H1 (cell line): ENCODE data around the gene SORBS1. TPM values are rescaled to one million over a fixed set of nuclear protein-coding genes. Genes with fewer than 3 reads are reported as not detected.

Experiments used
- ASH2L ChIP-seq: fragments of 200-600, 300-600 bp; sonication (generic); IDR thresholded peaks from one replicate; pipeline ENCODE4 v1.7.1; 2017; ENCODE audit warnings: low read length
- BRCA1 ChIP-seq: IDR thresholded peaks from 2 replicates; pipeline ENCODE4 v1.6.1; 2012; ENCODE audit warnings: low read depth, low read length, improper control_type of control experiment
- CEBPB ChIP-seq: IDR thresholded peaks from 2 replicates; pipeline ENCODE4 v1.6.1; 2012; ENCODE audit warnings: low read depth, low read length
- CTBP2 ChIP-seq: IDR thresholded peaks from 2 replicates; pipeline ENCODE4 v1.7.0; 2011; ENCODE audit warnings: borderline replicate concordance, mild to moderate bottlenecking, moderate library complexity, mixed read lengths, low read length; ENCODE audit not compliant: insufficient read depth, insufficient read length
- CTCF ChIP-seq, 3 experiments: IDR thresholded peaks; 1 replicate in 2 of 3; 2 replicates in 1 of 3; pipeline versions ENCODE4 v1.5.1 to v1.6.1; 2011; ENCODE audit warnings: low read length in 3 of 3, mild to moderate bottlenecking in 3 of 3, inconsistent platforms in 2 of 3, low read depth in 1 of 3, moderate library complexity in 1 of 3; ENCODE audit not compliant: insufficient read depth in 1 of 3; ENCODE audit errors: control extremely low read depth in 1 of 3
- EP300 ChIP-seq, 2 experiments: IDR thresholded peaks; 1 replicate in 1 of 2; 2 replicates in 1 of 2; pipeline ENCODE4 v1.6.1; 2011 to 2012; ENCODE audit warnings: low read depth in 2 of 2, low read length in 2 of 2, mild to moderate bottlenecking in 2 of 2, borderline replicate concordance in 1 of 2, inconsistent platforms in 1 of 2, moderate library complexity in 1 of 2
- EZH2 ChIP-seq: fragments of 200-600 bp; sonication (generic); IDR thresholded peaks from 2 replicates; pipeline ENCODE4 v1.7.1; 2012; ENCODE audit warnings: low read depth, mild to moderate bottlenecking, moderate library complexity, low read length, inconsistent platforms; ENCODE audit not compliant: severe bottlenecking
- FOSL1 ChIP-seq: IDR thresholded peaks from 2 replicates; pipeline ENCODE4 v1.6.1; 2011; ENCODE audit warnings: mild to moderate bottlenecking, low read depth, low read length, moderate library complexity; ENCODE audit not compliant: insufficient read depth
- HDAC2 ChIP-seq, 2 experiments: fragments of 300-600 bp in 1 of 2; sonication (generic) in 1 of 2; IDR thresholded peaks; 2 replicates each; pipeline ENCODE4 v1.6.1; 2011 to 2012; ENCODE audit warnings: low read depth in 2 of 2, low read length in 2 of 2, mild to moderate bottlenecking in 2 of 2, moderate library complexity in 2 of 2, borderline replicate concordance in 1 of 2, inconsistent platforms in 1 of 2
- JUND ChIP-seq: IDR thresholded peaks from 2 replicates; pipeline ENCODE4 v1.6.1; 2011; ENCODE audit warnings: mild to moderate bottlenecking, improper control_type of control experiment, low read length
- MAFK ChIP-seq: IDR thresholded peaks from 2 replicates; pipeline ENCODE4 v1.6.1; 2012; ENCODE audit warnings: low read depth, mild to moderate bottlenecking, improper control_type of control experiment, low read length
- MAX ChIP-seq: IDR thresholded peaks from 2 replicates; pipeline ENCODE4 v1.6.1; 2012; ENCODE audit warnings: inconsistent platforms
- NRF1 ChIP-seq: IDR thresholded peaks from 2 replicates; pipeline ENCODE4 v1.6.1; 2011; ENCODE audit warnings: mild to moderate bottlenecking, low read depth, low read length, improper control_type of control experiment
- PHF8 ChIP-seq: fragments of 200-600 bp; sonication (generic); conservative IDR thresholded peaks from 2 replicates; pipeline ENCODE4 v1.7.1; 2012; ENCODE audit warnings: low read depth, mild to moderate bottlenecking, inconsistent platforms, low read length, moderate library complexity
- POU5F1 ChIP-seq: IDR thresholded peaks from 2 replicates; pipeline ENCODE4 v1.6.1; 2011; ENCODE audit warnings: low read depth, mild to moderate bottlenecking, low read length, moderate library complexity
- USF2 ChIP-seq: IDR thresholded peaks from 2 replicates; pipeline ENCODE4 v1.6.1; 2011; ENCODE audit warnings: low read length, improper control_type of control experiment
- YY1 ChIP-seq: IDR thresholded peaks from 2 replicates; pipeline ENCODE4 v1.6.1; 2011; ENCODE audit warnings: low read depth, mild to moderate bottlenecking, low read length
- polyA plus RNA-seq, 7 experiments: library from polyadenylated mRNA; depleted of rRNA in 3 of 7; stranded (reverse) in 5 of 7; unstranded in 2 of 7; fragments of >200 nt in 5 of 7; fragments of 200-250 nt in 2 of 7; gene quantifications; 1 replicate in 5 of 7; 2 replicates in 1 of 7; 4 replicates in 1 of 7; pipeline versions ENCODE4 v1.2.1 to v1.2.3, GENCODE V29; 2011 to 2013; ENCODE audit warnings: missing spikeins in 2 of 7, mixed read lengths in 2 of 7
- total RNA-seq: library from RNA; stranded (reverse); fragmentation: NEBNext Ultra II Directional; extraction: Animal tissue kit (Norgen Biotek cat#: 25700); gene quantifications from 2 replicates; pipeline ENCODE4 v1.2.1, GENCODE V29; 2021
- TF ChIP-seq, protein P1 (sequence below): IDR thresholded peaks from 2 replicates; pipeline ENCODE4 v1.6.1; 2012; ENCODE audit warnings: low read length, inconsistent platforms

SORBS1 gene
- total and polyA plus RNA-seq, 2 of the 8 experiments (the other 6 are each of a cell fraction or from before 2014, with no cell fraction given): 16.0 to 35.0 TPM

- TF ChIP-seq USF2: no peak
- no peak for TF ChIP-seq EP300 (IDR thresholded peaks at IDR 0.05; ENCODE audit: borderline replicate concordance in 1 of 2, low read depth in 2 of 2, low read length in 2 of 2)
- peak; percentile 30 for TF ChIP-seq CTBP2
- no peak for TF ChIP-seq NRF1
- TF ChIP-seq FOSL1: no peak
- TF ChIP-seq BRCA1: no peak
- TF ChIP-seq CTCF (IDR thresholded peaks at IDR 0.05; ENCODE audit: control extremely low read depth in 1 of 3, insufficient read depth in 1 of 3, low read depth in 1 of 3, low read length in 3 of 3): no peak
- no peak for TF ChIP-seq YY1
- no peak for TF ChIP-seq CEBPB
- TF ChIP-seq ASH2L: no peak
- TF ChIP-seq EZH2: no peak
- peak; percentile 42; the same call in 1 of the 2 replicates for TF ChIP-seq MAX
- TF ChIP-seq HDAC2 (IDR thresholded peaks at IDR 0.05; ENCODE audit: borderline replicate concordance in 1 of 2, low read depth in 2 of 2, low read length in 2 of 2): peak; percentile 40 to 97; a peak in 2 of 4 replicates
- no peak for TF ChIP-seq PHF8
- TF ChIP-seq POU5F1: no peak
- no peak for TF ChIP-seq MAFK
- TF ChIP-seq, protein P1, sequence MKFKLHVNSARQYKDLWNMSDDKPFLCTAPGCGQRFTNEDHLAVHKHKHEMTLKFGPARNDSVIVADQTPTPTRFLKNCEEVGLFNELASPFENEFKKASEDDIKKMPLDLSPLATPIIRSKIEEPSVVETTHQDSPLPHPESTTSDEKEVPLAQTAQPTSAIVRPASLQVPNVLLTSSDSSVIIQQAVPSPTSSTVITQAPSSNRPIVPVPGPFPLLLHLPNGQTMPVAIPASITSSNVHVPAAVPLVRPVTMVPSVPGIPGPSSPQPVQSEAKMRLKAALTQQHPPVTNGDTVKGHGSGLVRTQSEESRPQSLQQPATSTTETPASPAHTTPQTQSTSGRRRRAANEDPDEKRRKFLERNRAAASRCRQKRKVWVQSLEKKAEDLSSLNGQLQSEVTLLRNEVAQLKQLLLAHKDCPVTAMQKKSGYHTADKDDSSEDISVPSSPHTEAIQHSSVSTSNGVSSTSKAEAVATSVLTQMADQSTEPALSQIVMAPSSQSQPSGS: no peak
- TF ChIP-seq JUND: 0 out of 2 replicates have a peak, but pooled peaks have one; percentile 19
Measured at GRCh38 chr10:95561177-95561863, at the start of gene SORBS1 (continued).
